ENCODE measurements around the gene LRP1B.
"Not testable (repeated sequence)": the region's sequence is repeated elsewhere in the genome, so short reads cannot be mapped to it uniquely, and the experiment has no call there.

Gene LRP1B

GRCh38 chr2:140577453-140577852 is 1553.4 kb downstream of the LRP1B start:
- no peak for DNase-seq

GRCh38 chr2:140567734-140568133 is 1563.1 kb downstream of the LRP1B start:
- DNase-seq: no peak

GRCh38 chr2:140565756-140566155 is 1565.1 kb downstream of the LRP1B start:
- DNase-seq: no peak

- DNase-seq: no peak
These were observed 1575.1 kb downstream of the LRP1B start for GRCh38 chr2:140555701-140556100.

GRCh38 chr2:140552634-140553033 is 1578.2 kb downstream of the LRP1B start:
- no peak for DNase-seq

- no peak for DNase-seq
These were observed 1579.5 kb downstream of the LRP1B start for GRCh38 chr2:140551287-140551686.

GRCh38 chr2:140550821-140551220 is 1580.0 kb downstream of the LRP1B start:
- DNase-seq: no peak

- not testable (repeated sequence) for DNase-seq
These were observed 1586.0 kb downstream of the LRP1B start for GRCh38 chr2:140544769-140545168.

GRCh38 chr2:140542627-140543026 is 1588.2 kb downstream of the LRP1B start:
- no peak for DNase-seq

- no peak for DNase-seq
These were observed 1591.5 kb downstream of the LRP1B start for GRCh38 chr2:140539242-140539875.

- DNase-seq: no peak
These were observed 1601.1 kb downstream of the LRP1B start for GRCh38 chr2:140529706-140530105.

GRCh38 chr2:140528982-140529381 is 1601.8 kb downstream of the LRP1B start:
- no peak for DNase-seq

- DNase-seq: no peak
These were observed 1604.2 kb downstream of the LRP1B start for GRCh38 chr2:140526575-140526974.

GRCh38 chr2:140512106-140512505 is 1618.7 kb downstream of the LRP1B start:
- no peak for DNase-seq

GRCh38 chr2:140509765-140510164 is 1621.1 kb downstream of the LRP1B start:
- no peak for DNase-seq

GRCh38 chr2:140508756-140509155 is 1622.1 kb downstream of the LRP1B start:
- DNase-seq: no peak

- no peak for DNase-seq
These were observed 1624.2 kb downstream of the LRP1B start for GRCh38 chr2:140506606-140507005.

GRCh38 chr2:140504601-140505000 is 1626.2 kb downstream of the LRP1B start:
- no peak for DNase-seq

- no peak for DNase-seq
These were observed 1627.7 kb downstream of the LRP1B start for GRCh38 chr2:140502951-140503630.

- no peak for DNase-seq
These were observed 1632.5 kb downstream of the LRP1B start for GRCh38 chr2:140498360-140498759.

GRCh38 chr2:140496714-140497113 is 1634.1 kb downstream of the LRP1B start:
- DNase-seq: no peak

GRCh38 chr2:140491876-140492275 is 1638.9 kb downstream of the LRP1B start:
- DNase-seq: no peak

GRCh38 chr2:140489193-140489592 is 1641.6 kb downstream of the LRP1B start:
- DNase-seq: no peak

- no peak for DNase-seq
These were observed 1649.7 kb downstream of the LRP1B start for GRCh38 chr2:140481136-140481535.

- DNase-seq: no peak
These were observed 1657.0 kb downstream of the LRP1B start for GRCh38 chr2:140473851-140474250.
